Neural cell (in vitro differentiated cells): ENCODE measurements around the gene RTBDN. TPM values are rescaled to one million over a fixed set of nuclear protein-coding genes. Genes with fewer than 3 reads are reported as not detected.

Source experiments
- H2AFZ ChIP-seq: fragments of 200-600, 300-800 bp; sonication (generic), shearing (Covaris generic); 2 replicates; pipeline ENCODE4 v1.6.0; 2014; ENCODE audit warnings: low read depth, mild to moderate bottlenecking, antibody characterized with exemption, low read length, moderate library complexity
- H3F3A ChIP-seq: fragments of 200-600 bp; shearing (Covaris generic); 2 replicates; pipeline ENCODE4 v1.6.1; 2016; ENCODE audit warnings: mild to moderate bottlenecking, moderate library complexity, mixed read lengths, antibody characterized with exemption, low read length; ENCODE audit not compliant: insufficient read depth, poor library complexity, severe bottlenecking
- H3K27ac ChIP-seq: fragments of 200-600, 300-800 bp; sonication (generic), shearing (Covaris generic); 2 replicates; pipeline ENCODE4 v1.5.1; 2014; ENCODE audit warnings: mild to moderate bottlenecking, low read length, moderate library complexity
- H3K27me3 ChIP-seq: fragments of 300-800, 200-600 bp; sonication (generic), shearing (Covaris generic); 2 replicates; pipeline ENCODE4 v1.6.0; 2014; ENCODE audit warnings: mild to moderate bottlenecking, low read depth, low read length, moderate library complexity; ENCODE audit not compliant: insufficient read depth
- H3K36me3 ChIP-seq: fragments of 300-800, 200-600 bp; sonication (generic), shearing (Covaris generic); 2 replicates; pipeline ENCODE4 v1.5.1; 2014; ENCODE audit warnings: mild to moderate bottlenecking, antibody characterized with exemption, low read length, moderate library complexity; ENCODE audit not compliant: insufficient read depth
- H3K4me2 ChIP-seq: fragments of 300-800, 200-600 bp; sonication (generic), shearing (Covaris generic); 2 replicates; pipeline ENCODE4 v1.6.0; 2014; ENCODE audit warnings: mild to moderate bottlenecking, low read length
- H3K4me3 ChIP-seq: fragments of 300-800, 200-600 bp; sonication (generic), shearing (Covaris generic); 2 replicates; pipeline ENCODE4 v1.5.1; 2014; ENCODE audit warnings: mild to moderate bottlenecking, low read length, moderate library complexity
- H3K79me2 ChIP-seq: fragments of 200-600 bp; shearing (Covaris generic); replicated peaks from 2 replicates; pipeline ENCODE4 v1.6.0; 2014; ENCODE audit warnings: mild to moderate bottlenecking, low read length, moderate library complexity; ENCODE audit not compliant: insufficient read depth
- H3K9ac ChIP-seq: fragments of 300-800, 200-600 bp; sonication (generic), shearing (Covaris generic); 2 replicates; pipeline ENCODE4 v1.6.1; 2016; ENCODE audit warnings: mild to moderate bottlenecking, low read length, mixed read lengths
- H3K9me2 ChIP-seq: fragments of 200-600 bp; shearing (Covaris generic); 2 replicates; pipeline ENCODE4 v1.6.1; 2016; ENCODE audit warnings: mild to moderate bottlenecking, low read length, mixed read lengths; ENCODE audit not compliant: insufficient read depth
- H3K9me3 ChIP-seq: fragments of 200-600, 300-800 bp; sonication (generic), shearing (Covaris generic); 2 replicates; pipeline ENCODE4 v1.6.1; 2016; ENCODE audit warnings: mild to moderate bottlenecking, mixed run types, low read length, moderate library complexity, mixed read lengths
- H4K20me1 ChIP-seq: fragments of 200-600 bp; shearing (Covaris generic); 2 replicates; pipeline ENCODE4 v1.6.1; 2016; ENCODE audit warnings: mild to moderate bottlenecking, mixed run types; ENCODE audit not compliant: insufficient read depth
- CTCF ChIP-seq: fragments of 450-650 bp; IDR thresholded peaks from 2 replicates; pipeline ENCODE4 v1.5.1; 2014; ENCODE audit warnings: antibody characterized with exemption, mild to moderate bottlenecking, moderate library complexity; ENCODE audit not compliant: poor library complexity, severe bottlenecking
- EP300 ChIP-seq: fragments of 450-650 bp; conservative IDR thresholded peaks from 2 replicates; pipeline ENCODE4 v1.6.1; 2014; ENCODE audit warnings: antibody characterized with exemption, mild to moderate bottlenecking, moderate library complexity; ENCODE audit not compliant: poor library complexity, severe bottlenecking
- EZH2 ChIP-seq: fragments of 200-600, 300-800 bp; shearing (Covaris generic), sonication (generic); IDR thresholded peaks from 2 replicates; pipeline ENCODE4 v1.6.1; 2014; ENCODE audit warnings: antibody characterized with exemption, low read length, borderline replicate concordance, mild to moderate bottlenecking; ENCODE audit not compliant: insufficient read depth, poor library complexity, severe bottlenecking
- MXI1 ChIP-seq: fragments of 450-650 bp; conservative IDR thresholded peaks from 2 replicates; pipeline ENCODE4 v1.6.1; 2014; ENCODE audit warnings: antibody characterized with exemption, mild to moderate bottlenecking; ENCODE audit not compliant: poor library complexity, severe bottlenecking
- POLR2AphosphoS5 ChIP-seq: IDR thresholded peaks from 2 replicates; pipeline ENCODE4 v1.6.1; 2012
- RAD21 ChIP-seq: fragments of 450-650 bp; conservative IDR thresholded peaks from 2 replicates; pipeline ENCODE4 v1.6.1; 2014; ENCODE audit warnings: antibody characterized with exemption, mild to moderate bottlenecking, moderate library complexity
- SMC3 ChIP-seq: fragments of 450-650 bp; conservative IDR thresholded peaks from 2 replicates; pipeline ENCODE4 v1.6.1; 2014; ENCODE audit warnings: antibody characterized with exemption, mild to moderate bottlenecking, moderate library complexity; ENCODE audit not compliant: poor library complexity
- TAF1 ChIP-seq: IDR thresholded peaks from 2 replicates; pipeline ENCODE4 v1.6.1; 2012; ENCODE audit warnings: low read depth
- polyA plus RNA-seq: library from polyadenylated mRNA; depleted of rRNA; stranded (reverse); fragments of >200 nt; gene quantifications from 2 replicates; pipeline ENCODE4 v1.2.3, GENCODE V29; 2014
- TF ChIP-seq, protein P1 (sequence below): IDR thresholded peaks from 2 replicates; pipeline ENCODE4 v1.6.1; 2012; ENCODE audit warnings: borderline replicate concordance

RTBDN gene
- polyA plus RNA-seq, 1 donor from 2014 or later = not detected

DNA sequence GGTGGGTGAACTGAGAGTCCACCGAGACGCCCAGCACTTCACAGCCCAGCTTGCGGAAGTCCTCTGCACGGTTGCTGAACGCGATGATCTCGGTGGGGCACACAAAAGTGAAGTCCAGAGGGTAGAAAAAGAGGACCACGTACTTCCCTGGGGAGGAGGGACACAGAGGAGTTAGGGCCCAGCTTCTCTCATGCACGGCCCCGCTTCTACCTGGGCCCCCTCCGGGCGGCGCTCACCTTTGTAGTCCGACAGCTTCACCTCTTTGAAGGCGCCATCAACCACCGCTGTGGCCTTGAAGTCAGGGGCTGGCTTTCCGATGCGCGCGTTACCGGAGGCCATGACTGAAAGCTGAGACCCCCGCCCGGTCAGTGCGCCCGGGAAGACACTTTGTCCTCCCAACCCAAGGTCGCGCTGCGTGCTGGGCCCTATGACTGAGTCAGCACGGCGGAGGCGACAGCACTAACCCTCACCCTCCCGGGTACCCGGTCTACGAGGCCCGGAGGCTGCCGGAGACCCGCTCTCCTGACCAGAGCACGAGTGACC, 33.4 kb downstream of the RTBDN start:
- peaks cover 19% of the 10 kb centered on the region for H3K79me2 ChIP-seq
- H3K27ac ChIP-seq = peak overlapping the region; percentile 85
- no peaks in the 10 kb centered on the region for H3K9me3 ChIP-seq
- peak overlapping the region; percentile 93 for H3K4me2 ChIP-seq
- peak overlapping the region; percentile 95 for H3K4me3 ChIP-seq
- H3F3A ChIP-seq = no peaks in the 10 kb centered on the region
- H2AFZ ChIP-seq = peak overlapping the region; percentile 70
- no peaks in the 10 kb centered on the region for H3K36me3 ChIP-seq
- no peaks in the 10 kb centered on the region for H3K9me2 ChIP-seq
- no peaks in the 10 kb centered on the region for H3K27me3 ChIP-seq
- H3K9ac ChIP-seq = peak overlapping the region; percentile 97
- H4K20me1 ChIP-seq = no peaks in the 10 kb centered on the region
- TF ChIP-seq POLR2AphosphoS5 (no peak), SMC3 (no peak), RAD21 (no peak), TAF1 (no peak), CTCF (no peak), EP300 (no peak)
- TF ChIP-seq, protein P1, sequence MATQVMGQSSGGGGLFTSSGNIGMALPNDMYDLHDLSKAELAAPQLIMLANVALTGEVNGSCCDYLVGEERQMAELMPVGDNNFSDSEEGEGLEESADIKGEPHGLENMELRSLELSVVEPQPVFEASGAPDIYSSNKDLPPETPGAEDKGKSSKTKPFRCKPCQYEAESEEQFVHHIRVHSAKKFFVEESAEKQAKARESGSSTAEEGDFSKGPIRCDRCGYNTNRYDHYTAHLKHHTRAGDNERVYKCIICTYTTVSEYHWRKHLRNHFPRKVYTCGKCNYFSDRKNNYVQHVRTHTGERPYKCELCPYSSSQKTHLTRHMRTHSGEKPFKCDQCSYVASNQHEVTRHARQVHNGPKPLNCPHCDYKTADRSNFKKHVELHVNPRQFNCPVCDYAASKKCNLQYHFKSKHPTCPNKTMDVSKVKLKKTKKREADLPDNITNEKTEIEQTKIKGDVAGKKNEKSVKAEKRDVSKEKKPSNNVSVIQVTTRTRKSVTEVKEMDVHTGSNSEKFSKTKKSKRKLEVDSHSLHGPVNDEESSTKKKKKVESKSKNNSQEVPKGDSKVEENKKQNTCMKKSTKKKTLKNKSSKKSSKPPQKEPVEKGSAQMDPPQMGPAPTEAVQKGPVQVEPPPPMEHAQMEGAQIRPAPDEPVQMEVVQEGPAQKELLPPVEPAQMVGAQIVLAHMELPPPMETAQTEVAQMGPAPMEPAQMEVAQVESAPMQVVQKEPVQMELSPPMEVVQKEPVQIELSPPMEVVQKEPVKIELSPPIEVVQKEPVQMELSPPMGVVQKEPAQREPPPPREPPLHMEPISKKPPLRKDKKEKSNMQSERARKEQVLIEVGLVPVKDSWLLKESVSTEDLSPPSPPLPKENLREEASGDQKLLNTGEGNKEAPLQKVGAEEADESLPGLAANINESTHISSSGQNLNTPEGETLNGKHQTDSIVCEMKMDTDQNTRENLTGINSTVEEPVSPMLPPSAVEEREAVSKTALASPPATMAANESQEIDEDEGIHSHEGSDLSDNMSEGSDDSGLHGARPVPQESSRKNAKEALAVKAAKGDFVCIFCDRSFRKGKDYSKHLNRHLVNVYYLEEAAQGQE = no peak

DNA sequence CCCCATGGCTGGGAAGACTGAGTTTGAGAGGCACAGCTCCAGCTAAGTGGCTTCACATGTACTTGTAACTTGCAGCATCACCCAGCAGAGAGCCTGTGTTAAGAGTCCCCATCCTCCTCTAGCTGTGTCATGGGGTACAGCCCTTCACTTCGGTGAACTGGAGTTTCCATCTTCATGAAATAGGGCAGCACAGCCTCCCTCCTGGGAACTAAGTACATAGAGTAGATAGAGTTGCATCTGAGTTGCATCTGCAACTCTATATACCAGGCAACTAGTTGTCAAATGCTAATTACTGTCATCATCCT, 34.0 kb downstream of the RTBDN start:
- no peaks in the 10 kb centered on the region for H3K9me3 ChIP-seq
- peak overlapping the region; percentile 93 for H3K4me2 ChIP-seq
- H3K27ac ChIP-seq = peak overlapping the region; percentile 85
- no peaks in the 10 kb centered on the region for H3F3A ChIP-seq
- peak overlapping the region; percentile 95 for H3K4me3 ChIP-seq
- H3K9ac ChIP-seq = peak overlapping the region; percentile 97
- H3K9me2 ChIP-seq = no peaks in the 10 kb centered on the region
- no peaks in the 10 kb centered on the region for H3K27me3 ChIP-seq
- peaks cover 19% of the 10 kb centered on the region for H3K79me2 ChIP-seq
- no peak for TF ChIP-seq RAD21
- no peaks in the 10 kb centered on the region for H4K20me1 ChIP-seq
- H2AFZ ChIP-seq = no peak overlapping the region
- H3K36me3 ChIP-seq = no peaks in the 10 kb centered on the region

GRCh38 chr19:12799742-12800465, 34.5 kb downstream of the RTBDN start:
- H4K20me1 ChIP-seq = no peaks in the 10 kb centered on the region
- H2AFZ ChIP-seq = no peak overlapping the region
- H3K9me2 ChIP-seq = no peaks in the 10 kb centered on the region
- H3K9me3 ChIP-seq = no peaks in the 10 kb centered on the region
- no peaks in the 10 kb centered on the region for H3K36me3 ChIP-seq
- peaks cover 19% of the 10 kb centered on the region for H3K79me2 ChIP-seq
- no peaks in the 10 kb centered on the region for H3K27me3 ChIP-seq
- H3K27ac ChIP-seq = peak overlapping the region; percentile 85
- peak overlapping the region; percentile 93 for H3K4me2 ChIP-seq
- H3K4me3 ChIP-seq = peak overlapping the region; percentile 95
- TF ChIP-seq MXI1 (no peak), POLR2AphosphoS5 (no peak), CTCF (no peak), SMC3 (no peak), EP300 (no peak), TAF1 (no peak), EZH2 (no peak), RAD21 (no peak)
- TF ChIP-seq, protein P1 = no peak
- H3F3A ChIP-seq = no peaks in the 10 kb centered on the region
- peak overlapping the region; percentile 97 for H3K9ac ChIP-seq
